ENCODE measurements around the gene PRDM16. TPM values are rescaled to one million over a fixed set of nuclear protein-coding genes. Genes with fewer than 3 reads are reported as not detected.

PRDM16 gene
- total and polyA plus RNA-seq, 2 of the 13 experiments (the other 11 are each of a cell fraction or from before 2014, with no cell fraction given), result 0.15 to 0.81 TPM

- peak; percentile 31; the same call in 1 of the 2 replicates for TF ChIP-seq PATZ1 (CRISPR knock-in tag; IDR thresholded peaks at IDR 0.05)
- TF ChIP-seq MTF2 (CRISPR knock-in tag; IDR thresholded peaks at IDR 0.05; ENCODE audit: borderline replicate concordance), result no peak
- TF ChIP-seq ZBTB7A (CRISPR knock-in tag; IDR thresholded peaks at IDR 0.05), result 0 out of 2 replicates have a peak, but pooled peaks have one; percentile 16
- no peak for TF ChIP-seq NCOA5 (CRISPR knock-in tag; IDR thresholded peaks at IDR 0.05)
- TF ChIP-seq, protein P1, sequence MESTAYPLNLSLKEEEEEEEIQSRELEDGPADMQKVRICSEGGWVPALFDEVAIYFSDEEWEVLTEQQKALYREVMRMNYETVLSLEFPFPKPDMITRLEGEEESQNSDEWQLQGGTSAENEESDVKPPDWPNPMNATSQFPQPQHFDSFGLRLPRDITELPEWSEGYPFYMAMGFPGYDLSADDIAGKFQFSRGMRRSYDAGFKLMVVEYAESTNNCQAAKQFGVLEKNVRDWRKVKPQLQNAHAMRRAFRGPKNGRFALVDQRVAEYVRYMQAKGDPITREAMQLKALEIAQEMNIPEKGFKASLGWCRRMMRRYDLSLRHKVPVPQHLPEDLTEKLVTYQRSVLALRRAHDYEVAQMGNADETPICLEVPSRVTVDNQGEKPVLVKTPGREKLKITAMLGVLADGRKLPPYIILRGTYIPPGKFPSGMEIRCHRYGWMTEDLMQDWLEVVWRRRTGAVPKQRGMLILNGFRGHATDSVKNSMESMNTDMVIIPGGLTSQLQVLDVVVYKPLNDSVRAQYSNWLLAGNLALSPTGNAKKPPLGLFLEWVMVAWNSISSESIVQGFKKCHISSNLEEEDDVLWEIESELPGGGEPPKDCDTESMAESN (CRISPR knock-in tag; conservative IDR thresholded peaks at IDR 0.05), result peak; percentile 47; the same call in 1 of the 2 replicates
- TF ChIP-seq GABPB1 (CRISPR knock-in tag; IDR thresholded peaks at IDR 0.05), result 0 out of 2 replicates have a peak, but pooled peaks have one; percentile 25
- TF ChIP-seq RBM39 (IDR thresholded peaks at IDR 0.05; ENCODE audit: low read depth, low read length, poor library complexity, severe bottlenecking), result peak; percentile 35
- TF ChIP-seq ZSCAN21 (CRISPR knock-in tag; IDR thresholded peaks at IDR 0.05; ENCODE audit: borderline replicate concordance), result no peak
- TF ChIP-seq NR2F6 (IDR thresholded peaks at IDR 0.05), result no peak
- TF ChIP-seq NR2F6 (CRISPR knock-in tag; IDR thresholded peaks at IDR 0.05), result 0 out of 2 replicates have a peak, but pooled peaks have one; percentile 13
- 0 out of 2 replicates have a peak, but pooled peaks have one; percentile 38 for TF ChIP-seq MEIS2 (CRISPR knock-in tag; IDR thresholded peaks at IDR 0.05)
- TF ChIP-seq HIC2 (CRISPR knock-in tag; IDR thresholded peaks at IDR 0.05; ENCODE audit: low read depth), result 0 out of 2 replicates have a peak, but pooled peaks have one; percentile 35
- 0 out of 2 replicates have a peak, but pooled peaks have one; percentile 22 for TF ChIP-seq RELA (CRISPR knock-in tag; IDR thresholded peaks at IDR 0.05)
- peak; percentile 31; the same call in 1 of the 2 replicates for TF ChIP-seq GATAD2A (CRISPR knock-in tag; IDR thresholded peaks at IDR 0.05)
- 0 out of 2 replicates have a peak, but pooled peaks have one; percentile 31 for TF ChIP-seq ZBTB7B (CRISPR knock-in tag; IDR thresholded peaks at IDR 0.05)
- TF ChIP-seq ZNF232 (CRISPR knock-in tag; IDR thresholded peaks at IDR 0.05; ENCODE audit: borderline replicate concordance), result 0 out of 2 replicates have a peak, but pooled peaks have one; percentile 38
- no peak for TF ChIP-seq CCDC6 (CRISPR knock-in tag; IDR thresholded peaks at IDR 0.05)
- 0 out of 2 replicates have a peak, but pooled peaks have one; percentile 28 for TF ChIP-seq ZBTB26 (CRISPR knock-in tag; IDR thresholded peaks at IDR 0.05; ENCODE audit: borderline replicate concordance)
- peak; percentile 20; the same call in 1 of the 2 replicates for TF ChIP-seq ZFY (CRISPR knock-in tag; IDR thresholded peaks at IDR 0.05)
- 0 out of 2 replicates have a peak, but pooled peaks have one; percentile 25 for TF ChIP-seq IKZF5 (CRISPR knock-in tag; IDR thresholded peaks at IDR 0.05)
Measured at GRCh38 chr1:3483801-3484444, 414.9 kb downstream of the PRDM16 start (continued).
